PC-9 (cell line): ENCODE results near the gene SLC22A23. TPM values are rescaled to one million over a fixed set of nuclear protein-coding genes. Genes with fewer than 3 reads are reported as not detected.
A peak's percentile ranks its signal among the peaks of the same experiment; 100 is the strongest.

ENCODE experiments used
- BruUV-seq: library from RNA; stranded (reverse); fragments of 400-500 nt; replicated peaks from 2 replicates; lab custom pipeline; 2021; lab: Mats Ljungman, UMichigan
- CTCF ChIA-PET: fragments of 300-600 bp; sonication (Branson Sonifier 250); formaldehyde crosslinking; loops from one replicate; lab custom pipeline; 2022; ENCODE audit warnings: antibody characterized with exemption; lab: Charles Lee
- POLR2A ChIA-PET: fragments of 300-600 bp; sonication (Branson Sonifier 250); formaldehyde crosslinking; loops from one replicate; lab custom pipeline; 2022; ENCODE audit warnings: antibody characterized with exemption; ENCODE audit not compliant: unreplicated experiment; lab: Charles Lee
- DNase-seq, 2 experiments: peaks; one replicate each; pipeline versions ENCODE4 v3.0.0 to v3.0.0-alpha.2; 2015 to 2022; ENCODE audit warnings: mixed read lengths in 1 of 2
- H2AFZ ChIP-seq: fragments of 200-600 bp; sonication (generic); 2 replicates; pipeline ENCODE4 v1.8.1; 2017; ENCODE audit warnings: antibody characterized with exemption
- H3F3A ChIP-seq: fragments of 200-600 bp; sonication (generic); 2 replicates; pipeline ENCODE4 v1.8.1; 2017; ENCODE audit warnings: antibody characterized with exemption, mild to moderate bottlenecking, low read depth; ENCODE audit not compliant: insufficient read depth
- H3K27ac ChIP-seq: fragments of 200-600 bp; sonication (generic); 2 replicates; pipeline ENCODE4 v1.6.1; 2016; ENCODE audit warnings: mixed run types
- H3K27me3 ChIP-seq: fragments of 200-600 bp; sonication (generic); 2 replicates; pipeline ENCODE4 v1.6.1; 2016; ENCODE audit warnings: low read depth, mixed run types; ENCODE audit not compliant: insufficient read depth
- H3K36me3 ChIP-seq: fragments of 200-600 bp; sonication (generic); 2 replicates; pipeline ENCODE4 v1.6.1; 2016; ENCODE audit warnings: low read depth, mixed run types
- H3K4me1 ChIP-seq: fragments of 200-600 bp; sonication (generic); replicated peaks from 2 replicates; pipeline ENCODE4 v1.6.1; 2016; ENCODE audit warnings: mixed run types; ENCODE audit not compliant: insufficient read depth
- H3K4me2 ChIP-seq: fragments of 200-600 bp; sonication (generic); 2 replicates; pipeline ENCODE4 v1.6.1; 2017; ENCODE audit warnings: mixed run types
- H3K4me3 ChIP-seq: fragments of 200-600 bp; sonication (generic); 2 replicates; pipeline ENCODE4 v1.6.1; 2016; ENCODE audit warnings: mixed run types
- H3K79me2 ChIP-seq: fragments of 200-600 bp; sonication (generic); 2 replicates; pipeline ENCODE4 v1.6.1; 2017; ENCODE audit warnings: low read depth, mixed run types
- H3K9me2 ChIP-seq: fragments of 200-600 bp; sonication (generic); 2 replicates; pipeline ENCODE4 v1.8.1; 2017; ENCODE audit warnings: mild to moderate bottlenecking; ENCODE audit not compliant: insufficient read depth
- H3K9me3 ChIP-seq: fragments of 200-600 bp; sonication (generic); 2 replicates; pipeline ENCODE4 v1.8.1; 2016; ENCODE audit warnings: low read depth; ENCODE audit not compliant: insufficient read depth
- H4K20me1 ChIP-seq: fragments of 200-600 bp; sonication (generic); 2 replicates; pipeline ENCODE4 v1.8.1; 2017; ENCODE audit not compliant: insufficient read depth
- EZH2 ChIP-seq: fragments of 200-600 bp; sonication (generic); IDR thresholded peaks from 2 replicates; pipeline ENCODE4 v1.8.0; 2017; ENCODE audit warnings: antibody characterized with exemption, low read depth
- intact Hi-C: fragments of 100-400 bp; cut with micrococcal nuclease; formaldehyde crosslinking; loops from one replicate; pipeline ENCODE4 v1.10.0; 2022; ENCODE audit not compliant: unreplicated experiment
- total RNA-seq: library from RNA; stranded (reverse); gene quantifications from 2 replicates; pipeline ENCODE4 v1.2.3, GENCODE V29; 2021
- TF ChIP-seq, protein P1 (sequence below): fragments of 200-600 bp; sonication (generic); conservative IDR thresholded peaks from 2 replicates; pipeline ENCODE4 v1.6.1; 2017; ENCODE audit warnings: mixed run types, antibody characterized with exemption, mild to moderate bottlenecking, moderate library complexity

Gene SLC22A23
- total RNA-seq, 1 experiment from 2014 or later = 13.5 TPM

GRCh38 chr6:3337521-3338350 is 119.1 kb downstream of the SLC22A23 start:
- DNase-seq = peak in 1 of 2 experiments; percentile 18
- H3K4me1 ChIP-seq = peaks cover 8% of the 10 kb centered on the region
- TF ChIP-seq EZH2 = no peak
- intact Hi-C loops = no loop called here
- no peaks in the 10 kb centered on the region for H3K9me3 ChIP-seq
- H3K79me2 ChIP-seq = no peaks in the 10 kb centered on the region
- BruUV-seq = no TSS peak
- H3K4me3 ChIP-seq = no peak overlapping the region
- H3K36me3 ChIP-seq = no peaks in the 10 kb centered on the region
- no peaks in the 10 kb centered on the region for H3K27me3 ChIP-seq
- no peaks in the 10 kb centered on the region for H3F3A ChIP-seq
- H3K9me2 ChIP-seq = no peaks in the 10 kb centered on the region
- H2AFZ ChIP-seq = no peak overlapping the region
- POLR2A ChIA-PET = no interaction called here
- CTCF ChIA-PET = interaction anchor here (0.5 to 1.0 kb wide), 2 partner anchors 9 to 394 kb away, joined by 3 to 6 read pairs; no protein-coding TSS in a partner anchor
- H4K20me1 ChIP-seq = no peaks in the 10 kb centered on the region
- peak overlapping the region; percentile 49 for H3K4me2 ChIP-seq
- H3K27ac ChIP-seq = no peak overlapping the region

GRCh38 chr6:3336859-3337515 is 119.9 kb downstream of the SLC22A23 start:
- H3K27ac ChIP-seq = no peak overlapping the region
- DNase-seq = no peak
- no peak overlapping the region for H3K4me3 ChIP-seq
- POLR2A ChIA-PET = no interaction called here
- no peaks in the 10 kb centered on the region for H3K27me3 ChIP-seq
- no peaks in the 10 kb centered on the region for H3K36me3 ChIP-seq
- H3F3A ChIP-seq = no peaks in the 10 kb centered on the region
- no TSS peak for BruUV-seq
- H4K20me1 ChIP-seq = no peaks in the 10 kb centered on the region
- no peaks in the 10 kb centered on the region for H3K79me2 ChIP-seq
- intact Hi-C loops = no loop called here
- CTCF ChIA-PET = interaction anchor here (0.7 to 1.0 kb wide), 2 partner anchors 117 to 395 kb away, joined by 3 read pairs; no protein-coding TSS in a partner anchor
- H3K4me2 ChIP-seq = no peak overlapping the region
- no peaks in the 10 kb centered on the region for H3K9me3 ChIP-seq
- no peak for TF ChIP-seq EZH2
- TF ChIP-seq, protein P1, sequence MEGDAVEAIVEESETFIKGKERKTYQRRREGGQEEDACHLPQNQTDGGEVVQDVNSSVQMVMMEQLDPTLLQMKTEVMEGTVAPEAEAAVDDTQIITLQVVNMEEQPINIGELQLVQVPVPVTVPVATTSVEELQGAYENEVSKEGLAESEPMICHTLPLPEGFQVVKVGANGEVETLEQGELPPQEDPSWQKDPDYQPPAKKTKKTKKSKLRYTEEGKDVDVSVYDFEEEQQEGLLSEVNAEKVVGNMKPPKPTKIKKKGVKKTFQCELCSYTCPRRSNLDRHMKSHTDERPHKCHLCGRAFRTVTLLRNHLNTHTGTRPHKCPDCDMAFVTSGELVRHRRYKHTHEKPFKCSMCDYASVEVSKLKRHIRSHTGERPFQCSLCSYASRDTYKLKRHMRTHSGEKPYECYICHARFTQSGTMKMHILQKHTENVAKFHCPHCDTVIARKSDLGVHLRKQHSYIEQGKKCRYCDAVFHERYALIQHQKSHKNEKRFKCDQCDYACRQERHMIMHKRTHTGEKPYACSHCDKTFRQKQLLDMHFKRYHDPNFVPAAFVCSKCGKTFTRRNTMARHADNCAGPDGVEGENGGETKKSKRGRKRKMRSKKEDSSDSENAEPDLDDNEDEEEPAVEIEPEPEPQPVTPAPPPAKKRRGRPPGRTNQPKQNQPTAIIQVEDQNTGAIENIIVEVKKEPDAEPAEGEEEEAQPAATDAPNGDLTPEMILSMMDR = no peak
- H2AFZ ChIP-seq = no peak overlapping the region
- H3K9me2 ChIP-seq = no peaks in the 10 kb centered on the region
- peaks cover 8% of the 10 kb centered on the region for H3K4me1 ChIP-seq

DNA sequence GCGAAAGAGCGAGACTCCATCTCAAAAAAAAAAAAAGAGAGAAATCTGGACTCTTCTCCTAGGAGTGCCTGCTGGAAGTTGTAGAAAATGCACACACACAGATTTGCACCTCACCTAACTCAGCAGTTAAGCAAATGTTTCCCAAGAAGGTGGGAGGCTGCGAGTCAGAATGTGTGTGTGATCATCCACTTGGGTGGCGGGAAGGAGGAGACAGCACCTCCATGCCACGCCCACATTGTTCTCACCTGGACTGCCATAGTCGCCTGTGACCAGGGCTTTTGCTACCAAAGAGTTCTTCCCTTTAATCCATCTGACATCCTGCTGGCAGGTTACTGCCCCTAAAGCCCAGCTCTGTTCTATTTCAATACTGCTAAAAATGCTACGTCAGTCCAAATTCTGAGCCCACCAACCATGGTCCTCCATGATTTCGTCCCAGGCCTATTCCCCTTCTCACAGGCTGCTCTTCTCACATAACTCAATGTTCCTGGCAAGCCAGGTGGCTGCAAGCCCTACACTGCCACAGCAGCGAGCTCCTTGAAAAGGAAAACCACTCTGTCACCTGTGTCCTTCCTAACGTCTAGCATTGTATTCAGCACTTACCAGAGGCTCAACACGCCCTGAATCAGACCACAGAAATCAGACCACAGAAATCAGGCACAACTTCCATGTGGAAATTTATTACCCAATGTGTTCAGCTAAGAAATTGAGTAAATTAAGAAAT is 120.6 kb downstream of the SLC22A23 start:
- Histone ChIP-seq H3K79me2 (no peaks in the 10 kb centered on the region), H3K27ac (no peak overlapping the region), H3K4me3 (no peak overlapping the region), H3K9me3 (no peaks in the 10 kb centered on the region), H4K20me1 (no peaks in the 10 kb centered on the region), H3K4me1 (peaks cover 8% of the 10 kb centered on the region), H3K27me3 (no peaks in the 10 kb centered on the region), H3K9me2 (no peaks in the 10 kb centered on the region), H3F3A (no peaks in the 10 kb centered on the region), H3K36me3 (no peaks in the 10 kb centered on the region), H2AFZ (no peak overlapping the region), H3K4me2 (no peak overlapping the region)
- BruUV-seq = no TSS peak
- intact Hi-C loops = no loop called here
- TF ChIP-seq EZH2 = no peak
- TF ChIP-seq, protein P1 = no peak
- CTCF ChIA-PET = interaction anchor here (0.6 to 0.7 kb wide), 3 partner anchors 26 to 552 kb away, joined by 3 to 4 read pairs (median 3); no protein-coding TSS in a partner anchor
- no peak for DNase-seq
- POLR2A ChIA-PET = no interaction called here
